Raji (cell line): Measurements from ENCODE around the gene MGAT4A.

ENCODE experiments used
- POLR2A ChIP-seq: IDR thresholded peaks from 2 replicates; pipeline ENCODE4 v1.6.1; 2011; ENCODE audit warnings: low read depth, low read length, control low read depth; ENCODE audit not compliant: insufficient read depth

The MGAT4A gene

DNA sequence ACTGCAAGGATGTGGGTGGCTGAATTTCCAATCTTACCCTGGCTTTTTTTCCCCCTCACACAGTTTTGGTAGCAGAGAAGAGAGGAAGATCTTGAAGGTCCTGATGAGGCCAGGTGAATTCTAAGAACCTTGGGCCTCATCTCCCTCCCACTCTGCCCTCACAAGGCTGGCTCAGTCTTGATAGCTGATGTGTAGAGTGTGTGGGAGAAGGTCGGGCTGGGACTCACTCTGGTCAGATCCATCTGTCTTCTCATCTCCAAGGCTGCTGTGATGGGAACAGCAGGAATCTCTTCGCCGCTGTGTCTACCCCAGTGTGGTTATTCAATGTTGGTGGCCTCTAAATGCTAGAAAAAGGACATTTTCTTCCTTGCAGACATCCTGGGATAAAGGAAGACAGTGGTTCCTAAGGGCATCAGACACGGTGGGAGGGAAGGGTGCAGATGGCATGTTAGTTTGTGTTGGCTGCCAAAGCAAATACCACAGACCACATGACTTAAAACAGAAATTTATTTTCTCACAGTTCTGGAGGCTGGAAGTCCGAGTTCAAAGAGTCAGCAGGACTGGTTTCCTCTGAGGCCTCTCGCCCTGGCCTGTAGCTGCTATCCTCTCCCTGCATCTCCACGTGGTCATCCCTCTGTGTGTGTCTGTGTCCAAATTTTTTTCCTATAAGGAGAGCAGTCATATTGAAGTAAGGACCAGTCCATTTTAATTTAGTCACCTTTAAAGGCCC is 37.6 kb upstream of the MGAT4A start:
- no peak for TF ChIP-seq POLR2A

GRCh38 chr2:98764499-98764898 is 33.6 kb upstream of the MGAT4A start:
- TF ChIP-seq POLR2A = no peak

DNA sequence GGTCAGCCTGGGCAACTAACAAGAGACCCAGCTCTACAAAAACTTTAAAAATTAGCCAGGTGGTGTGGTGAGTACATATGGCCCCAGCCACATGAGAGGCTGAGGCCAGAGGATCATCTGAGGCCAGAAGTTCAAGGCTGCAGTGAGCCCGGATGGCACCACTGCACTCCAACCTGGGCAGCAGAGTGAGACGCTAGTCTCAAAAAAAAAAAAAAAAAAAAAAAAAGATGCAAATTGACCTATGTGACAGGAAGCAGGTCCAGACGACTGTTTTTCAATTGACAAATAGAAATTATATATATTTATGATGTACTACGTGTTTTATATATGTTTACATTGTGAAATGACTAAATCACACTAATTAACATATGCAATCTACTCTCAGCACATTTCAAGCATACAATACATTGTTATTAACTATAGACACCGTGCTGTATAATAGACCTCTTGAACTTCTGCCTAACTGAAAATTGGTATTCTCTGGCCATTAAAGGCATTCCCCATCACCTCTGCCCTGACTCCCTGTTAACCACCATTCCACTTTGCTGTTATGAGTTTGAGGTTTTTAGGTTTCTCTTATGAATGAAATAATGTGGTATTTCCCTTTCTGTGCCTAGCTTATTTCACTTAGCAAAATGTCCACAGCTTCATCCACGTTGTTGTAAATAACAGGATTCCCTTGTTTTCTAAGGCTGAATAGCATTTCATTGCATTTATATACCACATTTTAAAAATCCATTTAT is 32.4 kb upstream of the MGAT4A start:
- TF ChIP-seq POLR2A = no peak

GRCh38 chr2:98761909-98762308 is 31.0 kb upstream of the MGAT4A start:
- no peak for TF ChIP-seq POLR2A

- no peak for TF ChIP-seq POLR2A
Observed at GRCh38 chr2:98761267-98761781, 30.4 kb upstream of the MGAT4A start.

DNA sequence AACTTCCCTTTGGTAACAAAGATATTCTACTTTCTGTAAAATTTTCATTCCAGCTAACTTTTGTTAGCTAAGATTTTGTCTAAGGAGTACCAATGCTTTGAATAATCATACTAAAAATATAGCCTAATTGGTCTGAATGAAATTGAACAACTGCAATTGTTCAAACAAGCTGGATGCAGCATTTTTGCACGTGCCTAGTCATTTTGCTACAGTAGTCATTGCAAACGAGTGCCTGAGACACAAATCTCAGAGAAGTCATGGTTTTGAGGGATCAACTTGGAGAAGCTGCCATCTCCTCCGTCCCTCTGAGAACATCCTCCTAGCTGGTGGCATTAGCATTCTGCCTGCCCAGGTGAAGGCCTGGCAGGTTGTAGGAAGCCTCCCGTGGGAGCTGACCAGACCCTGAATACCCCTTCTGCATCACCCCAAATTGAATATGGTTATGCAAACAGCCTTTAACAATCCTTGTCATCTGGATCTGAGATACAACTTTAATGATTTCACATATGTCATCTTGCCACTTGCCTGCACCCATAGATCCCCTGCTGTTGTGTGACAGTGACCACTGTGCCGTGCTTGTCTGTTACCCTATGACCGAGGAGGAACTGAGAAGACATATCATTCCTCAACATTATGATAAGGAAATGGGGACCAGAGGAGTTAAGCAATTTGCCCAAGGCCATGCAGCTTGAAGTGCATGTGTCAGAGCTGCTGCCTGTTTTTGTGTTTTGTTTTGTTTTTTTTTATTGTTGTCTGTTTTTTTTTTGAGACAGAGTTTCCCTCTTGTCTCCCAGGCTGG is 29.1 kb upstream of the MGAT4A start:
- TF ChIP-seq POLR2A = no peak

- TF ChIP-seq POLR2A = no peak
Observed at GRCh38 chr2:98759338-98759737, 28.4 kb upstream of the MGAT4A start.

DNA sequence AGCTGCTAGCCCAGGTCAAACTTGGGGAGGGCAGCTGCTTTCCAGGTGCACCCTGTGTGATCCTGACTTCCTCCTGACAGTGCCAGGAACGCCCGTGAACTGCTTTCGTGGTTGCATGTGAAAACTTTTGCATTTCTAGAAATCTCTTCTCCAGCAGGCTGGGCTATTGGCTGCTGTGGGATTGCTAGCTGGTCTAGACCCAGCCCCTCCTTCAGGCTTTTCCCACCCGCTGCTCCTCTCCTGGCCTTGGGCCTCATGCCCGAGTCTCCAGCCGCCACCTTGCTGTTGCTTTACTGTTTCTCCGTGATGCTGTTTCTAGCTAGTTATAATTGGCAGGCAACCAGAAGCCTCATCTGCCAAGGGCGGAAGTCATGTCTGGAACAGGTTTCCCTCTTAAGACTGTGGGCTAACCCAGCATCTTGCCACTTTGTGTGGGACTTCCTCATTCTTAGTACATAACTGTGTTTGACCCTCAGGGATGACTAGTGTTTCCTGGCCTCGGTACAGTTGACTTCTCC is 27.0 kb upstream of the MGAT4A start:
- no peak for TF ChIP-seq POLR2A

GRCh38 chr2:98753801-98754200 is 22.9 kb upstream of the MGAT4A start:
- TF ChIP-seq POLR2A = no peak

DNA sequence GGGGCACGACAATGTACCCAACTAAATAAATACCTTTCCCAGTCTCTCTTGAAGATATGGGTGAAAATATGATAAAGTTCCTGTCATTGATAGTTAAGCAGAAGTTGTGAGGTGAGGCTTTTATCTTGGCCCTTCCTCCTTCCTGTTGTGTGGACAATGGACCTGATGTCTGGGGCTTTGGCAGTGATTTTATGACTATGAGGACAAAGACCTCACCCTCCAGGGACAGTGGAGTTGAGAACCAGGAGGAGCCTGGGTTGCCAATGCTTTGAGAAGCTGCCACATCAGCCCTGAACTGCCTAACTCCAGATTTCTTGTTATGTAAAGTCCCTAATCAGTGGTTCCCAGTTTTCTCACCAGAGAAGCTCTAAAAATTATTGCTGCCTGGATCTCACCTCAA is 20.8 kb upstream of the MGAT4A start:
- TF ChIP-seq POLR2A = no peak

- TF ChIP-seq POLR2A = no peak
Observed at GRCh38 chr2:98750593-98751282, 19.8 kb upstream of the MGAT4A start.

- TF ChIP-seq POLR2A = no peak
Observed at GRCh38 chr2:98749066-98749450, 18.1 kb upstream of the MGAT4A start.

- TF ChIP-seq POLR2A = no peak
Observed at GRCh38 chr2:98748292-98749065, 17.5 kb upstream of the MGAT4A start.

GRCh38 chr2:98747888-98748287 is 17.0 kb upstream of the MGAT4A start:
- TF ChIP-seq POLR2A = no peak
